NCI-H1436 treated with DMSO at 0.1 percent for 48 hours (cell line): ENCODE data around the gene YPEL4.

Experiments used
- DNase-seq: peaks from one replicate; lab custom pipeline; 2025; lab: John Stamatoyannopoulos, UW

Gene YPEL4

DNA sequence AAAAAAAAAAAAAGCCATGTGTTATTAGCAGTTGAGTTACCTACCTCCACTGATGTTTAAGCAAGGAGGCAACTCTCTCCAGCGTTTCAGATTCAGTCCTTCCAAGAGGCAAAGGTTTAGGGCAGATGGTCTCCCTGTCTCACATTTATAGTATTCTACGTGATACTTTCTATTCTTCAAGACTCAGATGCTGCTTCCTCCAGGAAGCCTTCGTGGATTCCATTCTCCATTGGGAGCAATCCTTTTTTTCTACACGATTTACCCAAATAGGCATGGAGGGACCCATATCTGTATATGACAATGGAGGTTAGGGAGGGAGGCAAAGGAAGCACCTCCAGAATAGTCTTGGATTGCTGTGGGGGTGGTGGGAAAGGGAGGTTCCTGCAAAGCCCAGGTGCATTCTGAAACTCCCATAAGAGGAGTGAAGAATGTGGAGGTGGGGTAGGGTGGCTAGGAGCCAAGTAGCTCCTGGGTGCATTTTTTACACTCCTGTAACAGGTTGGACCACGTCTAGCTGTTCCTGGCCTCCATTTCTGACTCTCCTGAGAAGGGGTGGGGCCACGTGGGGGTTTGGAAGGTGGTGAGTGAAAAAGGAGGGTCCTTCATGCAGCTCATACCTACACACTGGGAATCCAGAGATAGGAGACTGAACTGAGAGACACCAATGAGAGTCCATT is 16.2 kb downstream of the YPEL4 start:
- DNase-seq, result no peak

DNA sequence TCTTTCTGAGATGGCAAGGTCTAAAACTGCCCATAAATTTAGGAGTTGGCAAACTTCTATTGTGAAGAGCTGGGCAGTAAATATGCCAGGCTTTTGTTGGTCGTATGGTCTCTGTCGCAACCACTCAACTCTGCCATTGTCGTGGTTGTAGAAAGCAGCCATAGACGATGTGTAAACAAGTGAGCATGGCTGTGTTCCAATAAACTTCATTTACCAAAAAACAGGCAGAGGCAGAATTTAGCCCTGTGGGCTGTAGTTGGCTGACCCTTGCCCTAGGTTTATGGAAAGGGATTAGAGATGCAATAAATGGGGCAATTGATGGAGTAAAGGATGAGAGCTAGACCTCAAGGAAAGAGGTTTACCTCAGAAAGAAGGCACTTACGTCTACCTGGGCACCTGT is 17.6 kb downstream of the YPEL4 start:
- no peak for DNase-seq

DNA sequence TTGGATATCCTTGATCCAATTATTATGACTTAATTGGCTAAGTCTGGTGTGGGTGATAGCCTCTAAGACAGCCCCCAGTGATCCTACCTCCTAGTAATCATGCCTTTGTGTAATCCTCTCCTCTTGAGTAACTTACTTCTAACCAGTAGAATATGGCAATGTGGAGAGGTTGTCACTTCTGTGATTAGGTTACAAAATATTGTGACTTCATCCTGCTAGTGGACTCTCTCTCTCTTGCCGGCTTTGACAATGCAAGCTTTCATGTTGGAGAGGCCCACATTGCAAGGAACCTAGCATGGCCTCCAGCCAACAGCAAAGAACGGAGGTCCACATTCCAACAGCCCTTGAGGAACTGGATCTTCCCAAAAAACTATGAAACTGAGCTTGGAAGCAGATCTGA is 19.5 kb downstream of the YPEL4 start:
- DNase-seq, result no peak

DNA sequence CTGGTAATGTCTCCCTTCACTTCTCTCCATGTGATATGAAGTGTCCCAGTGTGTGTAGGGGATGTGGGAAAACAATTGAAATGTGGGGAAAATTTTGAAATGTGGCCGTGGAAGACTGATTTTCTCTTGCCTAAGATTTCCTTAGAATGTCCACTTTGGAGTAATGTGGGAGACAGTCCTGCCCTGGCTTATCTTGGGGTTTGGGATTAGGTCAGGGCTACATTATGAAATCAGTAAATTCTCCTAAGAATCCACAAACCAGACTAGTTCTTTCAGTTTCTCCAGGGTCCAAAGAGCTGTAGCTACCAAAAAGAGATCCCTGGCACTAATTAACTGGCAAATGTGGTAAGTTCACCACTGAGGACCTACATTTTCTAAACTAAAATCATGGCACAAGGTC is 22.8 kb downstream of the YPEL4 start:
- DNase-seq, result no peak

DNA sequence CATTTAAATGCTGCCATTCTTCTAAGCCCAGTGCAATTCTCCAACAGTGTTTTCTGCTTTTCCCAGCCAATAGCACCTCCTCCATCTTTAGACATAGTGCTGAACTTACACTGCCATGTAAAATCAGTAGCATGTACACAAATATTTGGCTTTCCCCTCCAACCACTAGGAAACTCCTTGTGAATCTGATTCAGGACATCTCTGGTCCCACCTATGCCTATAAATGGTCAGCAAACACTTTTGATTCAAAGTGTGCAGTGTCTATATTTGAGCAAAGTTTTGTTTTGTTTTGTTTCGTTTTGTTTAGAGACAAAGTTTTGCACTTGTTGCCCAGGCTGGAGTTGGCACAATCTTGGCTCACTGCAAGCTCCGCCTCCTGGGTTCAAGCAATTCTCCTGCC is 24.8 kb downstream of the YPEL4 start:
- DNase-seq, result no peak

DNA sequence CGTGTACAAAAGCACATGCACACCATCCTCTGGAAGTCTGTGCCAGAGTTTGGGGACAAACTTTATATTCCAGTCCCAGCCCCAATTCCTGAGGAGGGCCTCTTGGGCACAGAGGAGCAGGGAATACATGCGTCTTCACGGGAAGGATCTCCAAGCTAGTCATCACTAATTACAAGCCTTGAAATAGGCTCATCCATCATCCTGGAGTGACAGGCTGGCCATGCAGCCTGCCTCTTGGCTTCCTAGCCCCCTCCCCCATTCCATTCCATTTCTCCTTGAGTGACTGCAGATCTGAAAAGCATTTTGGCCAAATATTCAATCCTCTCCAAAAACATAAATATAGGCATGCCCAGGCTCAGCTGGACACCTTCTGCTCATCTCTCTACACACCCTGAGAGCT is 27.4 kb downstream of the YPEL4 start:
- DNase-seq, result no peak

DNA sequence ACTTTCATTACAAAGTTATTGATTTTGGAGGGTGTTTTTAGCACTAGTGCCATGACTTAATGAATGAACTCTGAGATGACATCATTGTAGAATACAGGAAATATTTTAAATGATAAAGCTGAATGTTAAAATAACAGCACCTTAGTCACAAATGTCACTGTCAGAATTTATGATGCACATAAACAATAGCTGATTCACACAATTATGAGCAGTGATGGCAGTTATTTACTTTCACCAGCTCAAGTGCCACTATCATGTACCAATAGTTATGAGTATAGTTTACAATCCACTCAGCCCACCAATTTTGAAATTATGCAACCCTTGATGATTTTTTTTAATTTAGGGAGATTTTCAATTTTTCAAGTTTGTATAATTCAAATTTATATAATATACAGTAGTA is 29.2 kb downstream of the YPEL4 start:
- no peak for DNase-seq

DNA sequence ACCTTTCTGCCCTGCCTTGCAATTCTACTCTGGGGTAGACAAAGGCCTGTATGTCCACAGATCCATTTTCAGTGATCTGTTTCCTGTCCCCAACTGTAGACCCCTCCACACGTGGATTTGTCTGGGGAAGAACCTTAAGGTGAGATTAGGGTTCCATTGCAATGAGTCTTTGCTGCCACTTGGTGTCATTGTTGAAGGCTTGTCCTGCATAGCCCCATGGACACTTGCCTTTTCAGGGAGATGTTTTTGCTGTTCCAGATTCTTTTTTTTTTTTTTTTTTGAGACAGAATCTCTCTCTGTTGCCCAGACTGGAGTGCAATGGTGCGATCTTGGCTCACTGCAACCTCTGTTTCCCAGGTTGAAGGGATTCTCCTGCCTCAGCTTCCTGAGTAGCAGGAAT is 30.4 kb downstream of the YPEL4 start:
- DNase-seq, result no peak

DNA sequence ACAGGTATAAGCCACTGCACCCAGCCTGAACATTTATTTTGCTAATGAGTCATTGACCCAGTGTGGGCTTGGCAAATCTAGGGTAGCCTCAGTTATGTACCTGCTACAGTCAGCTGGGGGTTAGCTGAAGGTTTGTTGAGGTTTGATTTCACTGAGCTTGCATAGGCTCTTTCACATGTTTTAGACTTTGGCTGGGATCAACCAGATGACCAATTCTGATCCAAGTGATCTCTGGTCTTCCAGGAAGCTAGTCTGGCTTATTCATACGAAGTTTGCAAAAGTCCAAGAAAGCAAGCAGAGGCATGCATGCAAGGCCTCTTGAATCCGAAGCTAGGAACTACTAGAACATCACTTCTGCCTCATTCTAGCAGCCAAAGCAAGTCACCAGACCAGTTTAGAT is 31.3 kb downstream of the YPEL4 start:
- DNase-seq, result no peak

DNA sequence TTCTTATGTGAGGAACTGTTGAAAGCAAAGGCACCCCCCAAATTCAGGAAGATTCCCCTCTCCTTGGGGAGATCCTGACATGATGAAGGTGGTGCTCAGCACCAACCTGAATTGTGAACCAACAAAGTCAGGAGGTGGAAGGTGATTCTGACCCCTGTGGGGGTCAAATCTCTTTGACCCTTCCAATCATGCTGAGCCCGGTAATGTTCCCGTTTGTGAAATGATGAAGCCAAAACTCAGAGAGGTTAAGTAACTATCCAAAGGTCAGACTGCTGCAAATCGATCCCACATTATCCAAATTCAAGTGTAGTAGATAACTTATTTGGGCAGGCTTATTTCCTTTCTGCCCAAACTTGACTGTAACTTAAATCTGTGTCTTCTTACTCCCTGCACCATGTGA is 33.1 kb downstream of the YPEL4 start:
- DNase-seq, result no peak

DNA sequence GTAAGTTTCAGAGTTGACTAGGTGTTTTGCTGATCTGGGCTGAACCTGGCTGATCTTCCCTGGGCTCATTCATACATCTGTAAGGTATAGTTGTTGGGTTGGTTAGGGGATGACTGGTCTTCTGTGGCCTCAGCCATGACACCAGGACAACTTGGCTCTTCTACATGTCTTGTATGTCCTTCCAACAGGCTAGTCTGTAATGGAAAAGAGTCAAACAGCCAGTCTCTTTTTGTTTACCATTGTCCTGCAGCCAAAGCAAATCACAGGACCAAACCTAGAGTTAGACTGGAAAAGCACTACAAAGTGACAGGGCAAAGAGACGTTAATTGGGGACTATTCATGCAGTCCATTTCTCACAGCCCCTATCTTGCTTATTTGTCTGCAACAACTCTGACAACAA is 34.4 kb downstream of the YPEL4 start:
- no peak for DNase-seq

DNA sequence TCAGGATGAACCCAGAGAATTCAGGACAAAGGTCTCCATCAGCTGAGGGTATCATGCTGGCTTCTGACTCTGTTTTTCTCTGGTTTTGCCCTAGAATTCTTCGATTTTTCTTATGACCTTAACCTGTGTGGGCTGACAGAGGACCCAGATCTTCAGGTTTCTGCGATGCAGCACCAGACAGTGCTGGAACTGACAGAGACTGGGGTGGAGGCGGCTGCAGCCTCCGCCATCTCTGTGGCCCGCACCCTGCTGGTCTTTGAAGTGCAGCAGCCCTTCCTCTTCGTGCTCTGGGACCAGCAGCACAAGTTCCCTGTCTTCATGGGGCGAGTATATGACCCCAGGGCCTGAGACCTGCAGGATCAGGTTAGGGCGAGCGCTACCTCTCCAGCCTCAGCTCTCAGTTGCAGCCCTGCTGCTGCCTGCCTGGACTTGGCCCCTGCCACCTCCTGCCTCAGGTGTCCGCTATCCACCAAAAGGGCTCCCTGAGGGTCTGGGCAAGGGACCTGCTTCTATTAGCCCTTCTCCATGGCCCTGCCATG is 35.4 kb downstream of the YPEL4 start:
- no peak for DNase-seq

DNA sequence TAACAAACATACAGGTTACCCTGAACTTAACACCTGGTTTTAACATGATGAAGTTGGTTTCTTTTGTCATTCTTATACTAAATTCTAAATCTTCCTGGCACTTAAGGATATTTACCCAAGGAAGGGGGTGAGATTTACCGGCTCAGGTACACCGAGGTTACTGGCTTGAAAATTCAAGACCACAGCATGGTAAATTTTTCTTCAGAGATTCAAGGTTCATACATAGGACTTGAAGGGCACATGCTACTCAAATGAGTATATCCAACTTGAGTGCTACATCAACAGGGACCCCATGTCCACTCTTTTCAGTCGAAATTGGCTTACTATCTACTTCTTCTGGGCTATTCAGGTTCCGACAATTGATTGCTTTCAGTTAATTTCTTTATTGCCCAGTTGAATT is 39.5 kb downstream of the YPEL4 start:
- DNase-seq, result no peak

DNA sequence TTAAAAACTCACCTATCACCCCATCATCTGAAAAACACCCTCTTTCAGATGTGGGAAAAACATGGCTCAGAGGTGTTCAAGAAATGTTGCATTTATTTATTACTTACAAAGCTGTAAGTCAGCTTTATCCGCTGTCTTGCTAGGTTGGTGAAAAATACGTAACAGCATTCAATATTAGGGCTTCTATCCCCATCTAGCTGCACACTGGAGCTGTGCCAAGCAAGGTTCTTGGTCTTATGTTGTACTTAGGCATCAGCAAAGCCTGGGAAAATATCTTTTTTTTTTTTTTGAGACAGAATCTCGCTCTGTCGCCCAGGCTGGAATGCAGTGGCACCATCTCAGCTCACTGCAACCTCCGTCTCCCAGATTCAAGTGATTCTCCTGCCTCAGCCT is 44.7 kb downstream of the YPEL4 start:
- no peak for DNase-seq

DNA sequence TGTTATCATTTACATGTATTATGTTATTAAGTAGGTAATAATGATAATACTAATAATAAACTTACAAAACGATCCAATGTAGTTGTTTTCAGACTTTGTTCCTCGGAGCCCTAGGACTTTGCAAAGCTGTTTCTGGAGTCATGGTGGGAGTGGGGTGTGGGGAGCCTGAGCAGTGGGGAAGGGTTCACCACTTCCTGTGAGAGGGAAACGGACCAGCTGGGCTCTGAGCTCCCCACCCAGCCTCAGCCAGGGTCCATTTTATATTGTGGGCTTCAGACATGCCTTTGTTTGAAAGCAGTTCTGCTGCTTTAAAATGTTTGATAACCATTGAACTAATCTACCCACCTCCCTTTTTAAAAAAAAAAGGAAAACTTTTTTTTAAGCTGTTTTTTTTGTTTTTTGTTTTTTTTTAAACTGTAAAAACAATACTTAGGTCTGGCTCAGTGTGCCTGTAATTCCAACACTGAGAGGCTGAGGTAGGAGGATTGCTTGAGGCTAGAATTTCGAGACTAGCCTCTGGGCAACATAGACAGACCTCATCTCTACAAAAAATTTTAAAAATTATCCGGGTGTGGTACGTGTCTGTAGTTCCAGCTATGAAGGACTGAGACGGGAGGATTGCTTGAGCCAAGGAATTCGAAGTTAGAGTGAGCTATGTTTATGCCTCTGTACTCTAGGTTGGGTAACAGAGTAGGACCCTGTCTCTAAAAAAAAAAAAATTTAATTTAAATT is 45.2 kb downstream of the YPEL4 start:
- DNase-seq, result no peak

DNA sequence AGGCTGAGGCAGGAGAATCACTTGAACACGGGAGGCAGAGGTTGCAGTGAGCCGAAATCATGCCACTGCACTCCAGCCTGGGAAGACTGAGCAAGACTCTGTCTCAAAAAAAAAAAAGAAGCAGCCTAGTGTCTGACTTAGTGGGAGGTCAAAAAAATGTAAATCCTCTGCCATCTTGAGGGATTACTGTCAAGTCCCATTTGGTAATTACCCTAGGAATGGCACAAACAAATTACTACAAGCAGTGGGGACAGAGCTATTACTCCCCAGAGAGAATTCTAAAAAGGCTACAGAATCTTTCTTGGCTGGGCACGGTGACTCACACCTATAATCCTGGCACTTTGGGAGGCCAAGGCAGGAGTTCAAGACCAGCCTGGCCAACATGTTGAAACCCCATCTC is 48.4 kb downstream of the YPEL4 start:
- DNase-seq, result no peak

DNA sequence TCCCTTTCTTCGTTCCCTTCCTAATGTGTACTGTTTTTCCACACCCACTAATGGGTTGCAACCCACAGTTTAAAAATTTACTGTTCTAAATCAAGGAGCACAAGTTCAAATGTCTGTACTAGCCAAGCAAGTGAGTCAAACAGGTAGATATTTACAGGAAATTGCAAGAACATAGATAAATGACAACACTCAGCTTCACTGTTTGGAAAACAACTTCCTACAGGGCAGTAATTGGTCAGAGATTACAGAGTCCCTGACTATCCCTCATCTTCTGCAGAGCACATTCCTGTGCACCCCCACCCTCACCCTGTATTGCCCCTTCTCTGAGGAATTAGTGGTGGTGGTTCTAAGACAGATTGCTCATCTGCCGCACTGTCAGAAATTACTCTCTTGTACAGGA is 50.3 kb downstream of the YPEL4 start:
- DNase-seq, result no peak

DNA sequence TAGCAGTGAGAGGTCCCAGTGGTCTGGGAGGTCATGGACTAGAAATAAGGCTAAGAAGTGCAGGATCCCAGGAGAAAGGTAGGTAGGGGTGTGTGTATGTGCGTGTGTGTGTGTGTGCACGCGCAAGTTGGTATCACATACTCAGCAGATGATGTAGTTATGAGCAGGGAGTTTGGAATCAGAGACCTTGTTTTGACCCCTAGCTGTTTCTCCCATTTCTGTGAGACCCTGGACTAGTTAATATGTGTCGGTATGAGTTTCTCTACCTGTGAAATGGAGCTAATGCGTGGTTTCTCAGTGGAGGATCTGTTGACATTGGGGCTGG is 50.9 kb downstream of the YPEL4 start:
- DNase-seq, result no peak

DNA sequence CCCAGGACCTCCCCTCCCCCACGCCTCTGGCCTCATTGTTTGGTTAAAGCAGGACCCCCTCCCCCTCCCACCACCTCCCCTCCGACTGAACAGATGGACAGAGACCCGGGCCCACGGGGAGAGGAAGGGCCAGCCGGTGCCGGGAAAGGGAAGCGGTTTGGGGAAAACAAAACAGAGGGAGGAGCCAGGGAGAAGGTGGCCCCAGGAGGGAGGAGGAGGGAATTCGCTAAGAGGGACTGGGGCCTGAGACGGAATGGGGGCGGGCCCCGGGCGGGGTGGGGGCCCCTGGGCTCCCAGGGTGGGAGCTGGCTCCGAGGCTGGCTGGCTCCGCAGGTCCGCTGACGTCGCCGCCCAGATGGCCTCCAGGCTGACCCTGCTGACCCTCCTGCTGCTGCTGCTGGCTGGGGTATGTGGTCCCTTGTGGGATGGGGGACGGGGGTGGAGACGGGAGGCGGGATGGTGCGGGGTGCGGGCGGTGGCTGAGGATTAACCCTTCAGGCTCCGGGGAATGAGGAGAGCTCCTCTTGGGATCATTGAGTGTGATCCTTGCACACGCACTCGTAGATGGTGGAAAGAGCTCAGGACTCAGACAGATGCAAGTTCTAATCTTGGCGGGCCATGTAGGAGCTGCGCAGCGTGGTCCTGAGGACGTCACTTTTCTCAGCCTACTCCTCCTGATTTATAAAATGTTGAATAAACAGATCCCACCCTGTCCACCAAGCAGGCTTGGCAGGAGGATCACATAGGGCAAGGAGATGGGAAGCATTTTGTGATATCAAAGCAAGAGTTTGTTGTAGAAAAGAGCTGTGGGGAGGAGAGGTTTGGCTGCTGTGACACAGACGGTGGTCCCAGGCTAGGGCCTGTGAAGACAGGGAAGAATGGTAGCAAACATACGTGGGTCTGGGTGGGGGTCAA is 51.5 kb downstream of the YPEL4 start:
- no peak for DNase-seq

DNA sequence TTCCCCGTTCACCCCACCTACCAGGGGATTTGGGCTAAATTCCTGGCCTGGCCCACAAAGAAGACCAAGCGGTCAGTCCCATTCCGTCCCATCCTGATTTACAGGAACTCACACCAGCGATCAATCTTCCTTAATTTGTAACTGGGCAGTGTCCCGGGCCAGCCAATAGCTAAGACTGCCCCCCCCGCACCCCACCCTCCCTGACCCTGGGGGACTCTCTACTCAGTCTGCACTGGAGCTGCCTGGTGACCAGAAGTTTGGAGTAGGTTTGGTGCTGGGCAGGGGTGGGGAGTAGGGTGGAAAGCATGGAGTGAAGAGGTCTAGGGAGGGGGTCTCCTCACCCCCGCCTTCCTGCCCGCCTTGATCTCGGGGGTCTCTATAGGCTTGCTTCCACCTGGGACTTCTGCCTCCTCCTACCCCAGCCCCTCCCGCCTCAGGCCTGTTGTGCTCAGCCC is 52.2 kb downstream of the YPEL4 start, which contains the start of gene SERPING1:
SERPING1 (plus strand) TSS at position 225 of the 455 bp plus-strand sequence. CDS start 586 bp downstream, outside the sequence.
- DNase-seq, result no peak

DNA sequence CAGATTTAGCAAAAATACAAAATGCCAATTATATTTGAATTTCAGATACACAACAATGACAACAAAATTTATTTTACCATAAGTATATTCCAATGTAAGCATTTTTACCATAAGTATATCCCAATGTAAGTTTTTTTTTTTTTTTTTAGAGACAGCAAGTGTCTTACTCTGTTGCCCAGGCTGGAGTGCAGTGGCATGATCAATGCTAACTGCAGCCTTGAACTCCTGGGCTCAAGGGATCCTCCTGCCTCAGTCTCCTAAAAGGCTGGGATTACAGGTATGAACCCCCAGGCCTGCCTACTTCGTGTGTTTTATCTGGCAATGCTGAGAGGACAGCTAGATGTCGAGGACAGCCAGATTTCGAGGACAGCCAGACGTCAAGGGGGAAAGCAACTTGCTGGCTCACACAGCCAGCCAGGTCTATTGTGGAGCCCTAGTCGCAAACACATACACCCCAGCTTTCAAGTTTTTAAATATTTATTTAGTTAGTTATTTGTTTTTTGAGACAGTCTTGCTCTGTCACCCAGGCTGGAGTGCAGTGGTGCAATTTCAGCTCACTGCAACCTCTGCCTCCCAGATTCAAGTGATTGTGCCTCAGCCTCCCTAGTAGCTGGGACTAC is 53.3 kb downstream of the YPEL4 start:
- DNase-seq, result no peak
